Smooth muscle cell (in vitro differentiated cells): ENCODE data around the gene LCN10. TPM values are rescaled to one million over a fixed set of nuclear protein-coding genes. Genes with fewer than 3 reads are reported as not detected.
"Not testable (repeated sequence)": the region's sequence is repeated elsewhere in the genome, so short reads cannot be mapped to it uniquely, and the experiment has no call there.

Experiments used
- DNase-seq: peaks from one replicate; lab custom pipeline; 2025; ENCODE audit not compliant: unreplicated experiment; lab: John Stamatoyannopoulos, UW
- H2AFZ ChIP-seq: fragments of 200-600 bp; sonication (generic); 2 replicates; pipeline ENCODE4 v1.6.0; 2016; ENCODE audit warnings: antibody characterized with exemption, low read depth, mild to moderate bottlenecking
- H3F3A ChIP-seq: fragments of 200-600 bp; sonication (generic); 2 replicates; pipeline ENCODE4 v1.6.0; 2017; ENCODE audit warnings: antibody characterized with exemption, low read depth
- H3K27ac ChIP-seq: fragments of 200-600 bp; sonication (generic); 2 replicates; pipeline ENCODE4 v1.5.1; 2016; ENCODE audit warnings: low read depth, mild to moderate bottlenecking
- H3K27me3 ChIP-seq: fragments of 200-600 bp; sonication (generic); 2 replicates; pipeline ENCODE4 v1.6.1; 2016; ENCODE audit warnings: low read depth, mild to moderate bottlenecking
- H3K36me3 ChIP-seq: fragments of 200-600 bp; sonication (generic); 2 replicates; pipeline ENCODE4 v1.5.1; 2016; ENCODE audit warnings: low read depth
- H3K4me1 ChIP-seq: fragments of 200-600 bp; sonication (generic); 2 replicates; pipeline ENCODE4 v1.5.1; 2016; ENCODE audit warnings: low read depth
- H3K4me2 ChIP-seq: fragments of 200-600 bp; sonication (generic); 2 replicates; pipeline ENCODE4 v1.6.0; 2016; ENCODE audit warnings: mild to moderate bottlenecking
- H3K4me3 ChIP-seq: fragments of 200-600 bp; sonication (generic); 2 replicates; pipeline ENCODE4 v1.5.1; 2016; ENCODE audit warnings: mild to moderate bottlenecking
- H3K79me2 ChIP-seq: fragments of 200-600 bp; sonication (generic); 2 replicates; pipeline ENCODE4 v1.6.0; 2016; ENCODE audit warnings: low read depth, mild to moderate bottlenecking
- H3K9ac ChIP-seq: fragments of 200-600 bp; sonication (generic); 2 replicates; pipeline ENCODE4 v1.6.0; 2016; ENCODE audit warnings: low read depth
- H3K9me3 ChIP-seq: fragments of 200-600 bp; sonication (generic); replicated peaks from 2 replicates; pipeline ENCODE4 v1.5.1; 2016; ENCODE audit warnings: low read depth
- H4K20me1 ChIP-seq: fragments of 200-600 bp; sonication (generic); 2 replicates; pipeline ENCODE4 v1.6.0; 2016; ENCODE audit warnings: low read depth
- CTCF ChIP-seq: fragments of 200-600 bp; sonication (generic); IDR thresholded peaks from 2 replicates; pipeline ENCODE4 v1.5.1; 2017; ENCODE audit warnings: borderline replicate concordance, mild to moderate bottlenecking, antibody characterized with exemption; ENCODE audit not compliant: insufficient read depth, poor library complexity, severe bottlenecking
- WGBS: methylation state at CpG from one replicate; pipeline ENCODE4 v1.1.7; 2016; ENCODE audit warnings: low lambda C conversion rate; 5-methylcytosine and 5-hydroxymethylcytosine counted together
- polyA plus RNA-seq: library from polyadenylated mRNA; unstranded; fragments of >200 nt; fragmentation: Nextera tagmentation; extraction: Ambion mirVana; gene quantifications from 2 replicates; pipeline ENCODE4 v1.2.1, GENCODE V29; 2016
- total RNA-seq: library from RNA; depleted of rRNA; stranded (reverse); fragments of >200 nt; gene quantifications from 2 replicates; pipeline ENCODE4 v1.2.3, GENCODE V29; 2014

The LCN10 gene
- total and polyA plus RNA-seq, 2 experiments from 2014 or later: not detected

DNA sequence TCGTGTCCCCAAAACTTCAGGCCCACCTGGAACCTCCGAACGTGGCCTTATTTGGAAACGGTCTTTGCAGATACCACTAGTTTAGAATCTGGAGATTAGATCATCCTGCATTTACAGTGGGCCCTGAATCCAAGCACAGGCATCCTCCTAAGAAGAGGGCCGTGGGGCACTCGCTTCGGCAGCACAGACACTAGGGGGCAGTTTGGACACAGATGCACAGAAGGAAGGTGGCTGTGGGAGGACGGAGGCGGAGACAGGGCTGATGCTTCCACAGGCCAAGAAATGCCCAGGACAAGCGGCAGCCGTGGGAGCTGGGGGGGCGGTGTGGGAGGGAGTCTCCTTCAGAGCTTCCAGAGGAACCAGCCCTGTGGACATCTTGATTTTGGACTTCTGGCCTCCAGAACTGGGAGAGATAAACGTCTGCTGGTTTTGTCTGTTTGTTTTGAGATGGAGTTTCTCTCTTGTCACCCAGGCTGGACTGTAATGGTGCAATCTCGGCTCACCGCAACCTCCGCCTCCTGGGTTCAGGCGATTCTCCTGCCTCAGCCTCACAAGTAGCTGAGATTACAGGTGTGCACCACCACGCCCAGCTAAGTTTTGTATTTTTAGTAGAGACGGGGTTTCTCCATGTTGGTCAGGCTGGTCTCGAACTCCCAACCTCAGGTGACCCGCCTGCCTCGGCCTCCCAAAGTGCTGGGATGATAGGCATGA lies 18.2 kb upstream of the LCN10 start:
- not testable (repeated sequence) for H3F3A ChIP-seq, H3K4me2 ChIP-seq, H3K4me3 ChIP-seq, H2AFZ ChIP-seq, H3K9ac ChIP-seq, H3K4me1 ChIP-seq, H3K27me3 ChIP-seq, H3K27ac ChIP-seq, H3K79me2 ChIP-seq, H3K36me3 ChIP-seq, H3K9me3 ChIP-seq, H4K20me1 ChIP-seq, DNase-seq
- peak; percentile 44 for TF ChIP-seq CTCF
- WGBS: 57% methylated on average over 22 of the region's 22 CpGs

GRCh38 chr9:136760424-136760823 lies 17.7 kb upstream of the LCN10 start:
- no peak overlapping the region for H3K27ac ChIP-seq
- no peak for DNase-seq
- TF ChIP-seq CTCF: no peak
- no peaks in the 10 kb centered on the region for H3K79me2 ChIP-seq
- no peaks in the 10 kb centered on the region for H3K36me3 ChIP-seq
- H3K4me1 ChIP-seq: peaks cover 3% of the 10 kb centered on the region
- no peak overlapping the region for H2AFZ ChIP-seq
- no peak overlapping the region for H3K4me3 ChIP-seq
- no peaks in the 10 kb centered on the region for H3K27me3 ChIP-seq
- no peak overlapping the region for H3K9ac ChIP-seq
- no peaks in the 10 kb centered on the region for H3K9me3 ChIP-seq
- H3F3A ChIP-seq: no peaks in the 10 kb centered on the region
- H4K20me1 ChIP-seq: no peaks in the 10 kb centered on the region
- WGBS: 86% methylated on average over 25 of the region's 25 CpGs
- no peak overlapping the region for H3K4me2 ChIP-seq

DNA sequence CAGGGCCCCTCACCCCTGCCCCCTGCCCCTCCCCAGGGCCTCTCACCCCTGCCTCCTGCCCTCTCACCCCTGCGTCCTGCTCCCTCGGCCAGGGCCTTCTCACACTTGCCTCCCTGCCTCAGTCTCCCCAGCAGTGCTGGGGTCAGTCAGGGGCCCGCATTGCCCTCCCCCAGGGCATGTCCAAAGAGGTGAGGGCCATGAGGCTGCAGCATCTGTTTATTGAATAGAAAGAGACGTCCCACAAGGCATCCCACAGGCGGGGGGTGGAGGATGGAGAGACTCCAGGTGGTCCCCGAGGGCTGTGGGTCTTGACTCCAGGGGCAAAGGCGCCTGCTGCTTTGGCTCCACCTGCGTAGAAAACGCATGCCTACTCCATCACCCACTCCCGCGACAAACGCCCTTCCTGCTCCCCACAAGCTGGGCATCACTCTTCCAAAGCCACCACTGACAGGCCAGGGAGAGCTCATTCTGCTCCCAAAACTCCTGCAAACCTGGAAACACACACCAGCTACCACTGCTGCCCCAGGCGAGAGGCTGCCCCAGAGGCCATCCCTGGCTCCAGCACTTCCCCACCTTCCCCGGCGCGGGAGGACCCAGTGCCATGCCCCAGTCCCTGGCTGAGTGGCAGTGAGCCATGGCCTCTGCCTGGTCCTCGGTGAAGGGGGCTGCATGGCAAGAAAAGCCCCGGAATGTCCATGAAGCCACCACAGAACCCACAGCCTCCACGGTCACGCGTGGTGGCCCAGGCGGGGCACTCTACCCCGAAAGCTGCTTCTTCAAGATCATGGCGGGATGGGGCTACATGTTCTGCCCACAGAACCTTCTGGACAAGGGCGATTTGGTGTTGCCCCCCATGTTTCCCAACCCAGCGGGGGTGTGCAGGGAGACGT lies 16.9 kb upstream of the LCN10 start:
- no peaks in the 10 kb centered on the region for H3F3A ChIP-seq
- no peaks in the 10 kb centered on the region for H3K79me2 ChIP-seq
- no peak overlapping the region for H3K27ac ChIP-seq
- DNase-seq: no peak
- H2AFZ ChIP-seq: no peak overlapping the region
- no peak overlapping the region for H3K4me2 ChIP-seq
- no peak overlapping the region for H3K9ac ChIP-seq
- H3K27me3 ChIP-seq: no peaks in the 10 kb centered on the region
- no peaks in the 10 kb centered on the region for H3K9me3 ChIP-seq
- no peaks in the 10 kb centered on the region for H4K20me1 ChIP-seq
- H3K4me1 ChIP-seq: peaks cover 3% of the 10 kb centered on the region
- 94% methylated on average over 24 of the region's 27 CpGs for WGBS
- no peak overlapping the region for H3K4me3 ChIP-seq
- no peak for TF ChIP-seq CTCF
- no peaks in the 10 kb centered on the region for H3K36me3 ChIP-seq
